CD14-positive monocyte (primary cell): ENCODE data around the gene CES2. TPM values are rescaled to one million over a fixed set of nuclear protein-coding genes. Genes with fewer than 3 reads are reported as not detected.

Source experiments
- DNase-seq, 3 donors: peaks; one replicate each; pipeline ENCODE4 v3.0.0-alpha.2; 2011 to 2022
- H2AFZ ChIP-seq: 2 replicates; pipeline ENCODE4 v1.6.0; 2012; ENCODE audit warnings: mild to moderate bottlenecking, low read depth, low read length, inconsistent platforms; ENCODE audit not compliant: insufficient read depth, poor library complexity, severe bottlenecking
- H3K27ac ChIP-seq, 2 donors: 1 replicate in 1 of 2; 2 replicates in 1 of 2; pipeline ENCODE4 v1.5.1; 2012 to 2013; ENCODE audit warnings: low read length in 2 of 2, control low read depth in 1 of 2, inconsistent platforms in 1 of 2, low read depth in 1 of 2, mild to moderate bottlenecking in 1 of 2
- H3K27me3 ChIP-seq, 2 donors: one replicate each; pipeline versions ENCODE4 v1.6.0 to v1.6.1; 2011 to 2013; ENCODE audit warnings: low read length in 2 of 2; ENCODE audit not compliant: control insufficient read depth in 2 of 2, insufficient read depth in 2 of 2
- H3K36me3 ChIP-seq, 2 donors: replicated peaks in 1 of 2; 1 replicate in 1 of 2; 2 replicates in 1 of 2; pipeline versions ENCODE4 v1.5.1 to v1.6.1; 2012 to 2013; ENCODE audit warnings: low read length in 2 of 2, control low read depth in 1 of 2, inconsistent platforms in 1 of 2, mild to moderate bottlenecking in 1 of 2; ENCODE audit not compliant: insufficient read depth in 2 of 2, control insufficient read depth in 1 of 2
- H3K4me1 ChIP-seq, 2 donors: 1 replicate in 1 of 2; 2 replicates in 1 of 2; pipeline versions ENCODE4 v1.5.1 to v1.6.1; 2012 to 2013; ENCODE audit warnings: low read length in 2 of 2, control low read depth in 1 of 2, inconsistent platforms in 1 of 2, mild to moderate bottlenecking in 1 of 2, moderate library complexity in 1 of 2; ENCODE audit not compliant: insufficient read depth in 2 of 2, control insufficient read depth in 1 of 2
- H3K4me2 ChIP-seq: replicated peaks from 2 replicates; pipeline ENCODE3; 2012; ENCODE audit warnings: low read length, moderate library complexity, mild to moderate bottlenecking; ENCODE audit not compliant: poor library complexity, severe bottlenecking; ENCODE audit errors: extremely low read depth
- H3K4me3 ChIP-seq, 3 experiments: fragments of 200-600 bp in 1 of 3; sonication (generic) in 1 of 3; replicated peaks in 1 of 3; 1 replicate in 2 of 3; 2 replicates in 1 of 3; pipeline ENCODE4 v1.5.1; 2011 to 2013; ENCODE audit warnings: low read length in 3 of 3, mild to moderate bottlenecking in 3 of 3, control low read depth in 2 of 3, low read depth in 2 of 3, inconsistent platforms in 1 of 3, moderate library complexity in 1 of 3
- H3K79me2 ChIP-seq: 2 replicates; pipeline ENCODE4 v1.6.0; 2012; ENCODE audit warnings: mild to moderate bottlenecking, control low read depth, inconsistent platforms, low read length, moderate library complexity; ENCODE audit not compliant: insufficient read depth
- H3K9ac ChIP-seq: 2 replicates; pipeline ENCODE4 v1.6.0; 2017; ENCODE audit warnings: low read length, mild to moderate bottlenecking; ENCODE audit not compliant: insufficient read depth, poor library complexity, severe bottlenecking
- H3K9me3 ChIP-seq, 2 donors: replicated peaks in 1 of 2; 1 replicate in 1 of 2; 2 replicates in 1 of 2; pipeline versions ENCODE4 v1.5.1 to v1.6.1; 2012 to 2013; ENCODE audit warnings: low read length in 2 of 2, control low read depth in 1 of 2; ENCODE audit not compliant: control insufficient read depth in 1 of 2, insufficient read depth in 1 of 2
- H4K20me1 ChIP-seq: 2 replicates; pipeline ENCODE4 v1.6.0; 2012; ENCODE audit warnings: mild to moderate bottlenecking, low read length, control low read depth, moderate library complexity; ENCODE audit not compliant: insufficient read depth
- H3K27ac Mint-ChIP-seq, 7 donors: one replicate each; pipeline ENCODE4 v1.8.0; 2020; ENCODE audit warnings: mild to moderate bottlenecking in 7 of 7, mixed read lengths in 7 of 7, moderate library complexity in 6 of 7, inconsistent platforms in 2 of 7
- H3K27me3 Mint-ChIP-seq, 3 donors: one replicate each; pipeline ENCODE4 v1.8.0; 2021 to 2022; ENCODE audit warnings: low read depth in 3 of 3, mild to moderate bottlenecking in 3 of 3, mixed read lengths in 3 of 3, moderate library complexity in 3 of 3, inconsistent platforms in 1 of 3
- H3K36me3 Mint-ChIP-seq, 2 donors: one replicate each; pipeline ENCODE4 v1.8.0; 2020; ENCODE audit warnings: mixed read lengths in 2 of 2, inconsistent platforms in 1 of 2, mild to moderate bottlenecking in 1 of 2
- H3K4me1 Mint-ChIP-seq: one replicate; pipeline ENCODE4 v1.8.0; 2020; ENCODE audit warnings: mild to moderate bottlenecking, mixed read lengths
- H3K4me3 Mint-ChIP-seq, 2 donors: one replicate each; pipeline ENCODE4 v1.8.0; 2020; ENCODE audit warnings: mild to moderate bottlenecking in 2 of 2, mixed read lengths in 2 of 2, moderate library complexity in 1 of 2
- H3K9me3 Mint-ChIP-seq, 7 donors: one replicate each; pipeline ENCODE4 v1.8.0; 2020 to 2022; ENCODE audit warnings: mixed read lengths in 7 of 7, mild to moderate bottlenecking in 6 of 7, moderate library complexity in 6 of 7, inconsistent platforms in 2 of 7
- CTCF ChIP-seq: fragments of 200-600 bp; IDR thresholded peaks from one replicate; pipeline ENCODE4 v1.8.0; 2022; ENCODE audit warnings: antibody characterized with exemption, mild to moderate bottlenecking
- WGBS: methylation state at CpG from one replicate; pipeline ENCODE4 v1.1.5; 2013; ENCODE audit warnings: missing lambda C conversion rate; ENCODE audit not compliant: insufficient coverage; 5-methylcytosine and 5-hydroxymethylcytosine counted together
- intact Hi-C, 2 donors: fragments of 100-400 bp; cut with micrococcal nuclease; formaldehyde crosslinking; loops; one replicate each; pipeline versions ENCODE4 v1.15.0 to v1.15.1; 2023
- polyA plus RNA-seq, 3 donors: library from polyadenylated mRNA; depleted of rRNA in 1 of 3; unstranded in 2 of 3; stranded (reverse) in 1 of 3; fragments of 300-500 nt in 2 of 3; fragments of >200 nt in 1 of 3; fragmentation: Illumina TruSeq in 2 of 3; gene quantifications; 1 replicate in 2 of 3; 2 replicates in 1 of 3; pipeline ENCODE4 v1.2.3, GENCODE V29; 2012 to 2021

Gene CES2
- polyA plus RNA-seq, 3 donors, result 14.0 to 29.0 (median 23.2) TPM

GRCh38 chr16:66983033-66983432 is 47.7 kb downstream of the CES2 start:
- Mint-ChIP-seq H3K4me1 (no peaks in the 10 kb centered on the region), H3K27me3 (peaks cover 5 to 10% (median 5%) of the 10 kb centered on the region in 3 donors), H3K4me3 (no peak overlapping the region), H3K27ac (no peak overlapping the region), H3K36me3 (no peaks in the 10 kb centered on the region), H3K9me3 (no peaks in the 10 kb centered on the region)
- no peak for TF ChIP-seq CTCF
- no peaks in the 10 kb centered on the region for H4K20me1 ChIP-seq
- H3K27me3 ChIP-seq, result no peaks in the 10 kb centered on the region
- H3K4me2 ChIP-seq, result no peak overlapping the region
- no peaks in the 10 kb centered on the region for H3K4me1 ChIP-seq
- H3K36me3 ChIP-seq, result no peaks in the 10 kb centered on the region
- H2AFZ ChIP-seq, result no peak overlapping the region
- H3K79me2 ChIP-seq, result no peaks in the 10 kb centered on the region
- WGBS, result 80% methylated on average over 1 of the region's 9 CpGs
- intact Hi-C loops, result no loop called here
- H3K9ac ChIP-seq, result no peak overlapping the region
- H3K4me3 ChIP-seq, result no peak overlapping the region
- H3K27ac ChIP-seq, result no peak overlapping the region
- DNase-seq, result no peak
- no peaks in the 10 kb centered on the region for H3K9me3 ChIP-seq

DNA sequence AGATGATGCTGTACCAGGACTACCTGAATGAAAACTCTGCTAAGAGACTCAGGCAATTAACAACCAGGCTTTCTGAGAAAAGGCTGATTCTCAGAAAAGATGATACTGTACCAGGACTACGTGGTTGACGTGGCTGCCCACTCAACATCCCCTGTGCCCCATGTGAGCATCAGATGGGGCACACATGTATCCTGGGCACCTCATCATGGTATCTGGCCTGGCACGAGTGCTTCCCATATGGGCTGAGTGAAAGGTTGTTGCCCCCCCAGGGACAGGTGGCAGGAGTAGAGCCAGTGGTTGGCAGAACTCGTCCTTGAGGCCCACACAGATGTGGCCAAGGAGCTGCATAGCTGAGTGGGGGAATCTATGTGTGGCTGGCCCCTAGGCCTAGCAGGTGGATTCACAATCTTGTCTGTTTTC is 49.6 kb downstream of the CES2 start:
- Histone ChIP-seq H2AFZ (no peak overlapping the region), H3K4me1 (no peaks in the 10 kb centered on the region), H3K9ac (no peak overlapping the region), H3K27me3 (no peaks in the 10 kb centered on the region), H3K36me3 (no peaks in the 10 kb centered on the region), H3K4me2 (no peak overlapping the region), H3K4me3 (no peak overlapping the region), H3K27ac (no peak overlapping the region), H4K20me1 (no peaks in the 10 kb centered on the region), H3K79me2 (no peaks in the 10 kb centered on the region), H3K9me3 (no peaks in the 10 kb centered on the region)
- 91% methylated on average over 4 of the region's 4 CpGs for WGBS
- DNase-seq, result no peak
- no peak overlapping the region for H3K4me3 Mint-ChIP-seq
- intact Hi-C loops, result no loop called here
- peaks cover 5 to 7% (median 6%) of the 10 kb centered on the region in 3 donors for H3K27me3 Mint-ChIP-seq
- no peak overlapping the region for H3K27ac Mint-ChIP-seq
- no peaks in the 10 kb centered on the region for H3K9me3 Mint-ChIP-seq
- H3K4me1 Mint-ChIP-seq, result no peaks in the 10 kb centered on the region
- no peaks in the 10 kb centered on the region for H3K36me3 Mint-ChIP-seq
- no peak for TF ChIP-seq CTCF
